ENCODE measurements around the gene NWD2. TPM values are rescaled to one million over a fixed set of nuclear protein-coding genes. Genes with fewer than 3 reads are reported as not detected.
"Not testable (repeated sequence)": the region's sequence is repeated elsewhere in the genome, so short reads cannot be mapped to it uniquely, and the experiment has no call there.

NWD2 gene
- total RNA-seq, result not detected
- not detected for polyA plus RNA-seq (2013, experiment 1 of 2)
- polyA plus RNA-seq (2013, experiment 2 of 2), result not detected
- 0 to 0.11 (median 0) reads per million in 172 experiments for total RNA-seq

- POLR2A ChIA-PET, result no interaction called here
- H3K4me1 Mint-ChIP-seq (ENCODE audit: low read depth), result no peaks in the 10 kb centered on the region
- peaks cover 68% of the 10 kb centered on the region for H3K27me3 Mint-ChIP-seq
- no peak within 1 kb of the TSS for H3K4me3 Mint-ChIP-seq
- ATAC-seq (ENCODE audit: poor library complexity), result no peak
- H3K9me3 Mint-ChIP-seq, result no peaks in the 10 kb centered on the region
- no peaks in the 10 kb centered on the region for H3K36me3 Mint-ChIP-seq (ENCODE audit: low read depth)
- peaks cover 0 to 13% of the 10 kb centered on the region in 2 experiments for H3K9me3 ChIP-seq (ENCODE audit: control insufficient read depth in 1 of 2, insufficient read depth in 1 of 2, low read length in 2 of 2)
- DNase-seq, result no peak
- no peak within 1 kb of the TSS for H3K27ac ChIP-seq (ENCODE audit: low read depth in 1 of 2, low read length in 2 of 2)
- H3K27me3 ChIP-seq (ENCODE audit: control insufficient read depth in 1 of 2, insufficient read depth in 2 of 2, low read length in 2 of 2), result peaks cover 9 to 51% of the 10 kb centered on the region in 2 experiments
- no peak within 1 kb of the TSS for H3K27ac Mint-ChIP-seq
- no peak within 1 kb of the TSS for H3K4me3 ChIP-seq (ENCODE audit: low read length)
- no peak for TF ChIP-seq CTCF (IDR thresholded peaks at IDR 0.05)
- intact Hi-C loops (cut with DNase I, micrococcal nuclease), result no loop called here
- CTCF ChIA-PET, result no interaction called here
- H3K36me3 ChIP-seq (ENCODE audit: insufficient read depth, low read length), result no peaks in the 10 kb centered on the region
- no peaks in the 10 kb centered on the region for H3K4me1 ChIP-seq (ENCODE audit: insufficient read depth, low read length)
These were observed at the start of gene NWD2 for GRCh38 chr4:37244583-37245390. TSS of gene NWD2 (plus strand) at chr4:37244743. CDS start at chr4:37245068, 325 bp downstream.

- no peaks in the 10 kb centered on the region for H3K4me1 Mint-ChIP-seq (ENCODE audit: low read depth)
- no peaks in the 10 kb centered on the region for H3K36me3 Mint-ChIP-seq (ENCODE audit: low read depth)
- peaks cover 9% of the 10 kb centered on the region for H3K9me3 Mint-ChIP-seq
- Histone ChIP-seq H3K9me3 (ENCODE audit: control insufficient read depth in 1 of 2, insufficient read depth in 1 of 2, low read length in 2 of 2) (no peaks in the 10 kb centered on the region), H3K4me3 (ENCODE audit: low read length) (no peak overlapping the region), H3K4me1 (ENCODE audit: insufficient read depth, low read length) (no peaks in the 10 kb centered on the region), H3K36me3 (ENCODE audit: insufficient read depth, low read length) (no peaks in the 10 kb centered on the region), H3K27me3 (ENCODE audit: control insufficient read depth in 1 of 2, insufficient read depth in 2 of 2, low read length in 2 of 2) (no peaks in the 10 kb centered on the region), H3K27ac (ENCODE audit: low read depth in 1 of 2, low read length in 2 of 2) (no peak overlapping the region)
- H3K4me3 Mint-ChIP-seq, result no peak overlapping the region
- no peak overlapping the region for H3K27ac Mint-ChIP-seq
- intact Hi-C loops (cut with DNase I, micrococcal nuclease), result no loop called here
- CTCF ChIA-PET, result no interaction called here
- no peak for TF ChIP-seq CTCF (IDR thresholded peaks at IDR 0.05)
- no peak for DNase-seq
- ATAC-seq (ENCODE audit: poor library complexity), result no peak
- H3K27me3 Mint-ChIP-seq, result no peaks in the 10 kb centered on the region
- POLR2A ChIA-PET, result no interaction called here
These were observed 46.6 kb upstream of the NWD2 start for GRCh38 chr4:37197899-37198298.

- POLR2A ChIA-PET; H3K27ac ChIP-seq (ENCODE audit: low read depth in 1 of 2, low read length in 2 of 2); H3K36me3 ChIP-seq (ENCODE audit: insufficient read depth, low read length); H3K27ac Mint-ChIP-seq; H3K4me1 Mint-ChIP-seq (ENCODE audit: low read depth); H3K9me3 ChIP-seq (ENCODE audit: control insufficient read depth in 1 of 2, insufficient read depth in 1 of 2, low read length in 2 of 2); H3K4me3 Mint-ChIP-seq; H3K27me3 ChIP-seq (ENCODE audit: control insufficient read depth in 1 of 2, insufficient read depth in 2 of 2, low read length in 2 of 2); H3K4me1 ChIP-seq (ENCODE audit: insufficient read depth, low read length); H3K36me3 Mint-ChIP-seq (ENCODE audit: low read depth); H3K27me3 Mint-ChIP-seq; ATAC-seq (ENCODE audit: poor library complexity); CTCF ChIA-PET; H3K4me3 ChIP-seq (ENCODE audit: low read length); DNase-seq; intact Hi-C loops (cut with DNase I, micrococcal nuclease): not testable (repeated sequence)
- peaks cover 11% of the 10 kb centered on the region for H3K9me3 Mint-ChIP-seq
These were observed 39.8 kb upstream of the NWD2 start for GRCh38 chr4:37204740-37205139.

GRCh38 chr4:37216209-37216608 is 28.3 kb upstream of the NWD2 start:
- Histone ChIP-seq H3K4me3 (ENCODE audit: low read length) (no peak overlapping the region), H3K36me3 (ENCODE audit: insufficient read depth, low read length) (no peaks in the 10 kb centered on the region), H3K9me3 (ENCODE audit: control insufficient read depth in 1 of 2, insufficient read depth in 1 of 2, low read length in 2 of 2) (no peaks in the 10 kb centered on the region), H3K27ac (ENCODE audit: low read depth in 1 of 2, low read length in 2 of 2) (no peak overlapping the region), H3K27me3 (ENCODE audit: control insufficient read depth in 1 of 2, insufficient read depth in 2 of 2, low read length in 2 of 2) (no peaks in the 10 kb centered on the region), H3K4me1 (ENCODE audit: insufficient read depth, low read length) (no peaks in the 10 kb centered on the region)
- no peak overlapping the region for H3K27ac Mint-ChIP-seq
- no peaks in the 10 kb centered on the region for H3K9me3 Mint-ChIP-seq
- H3K4me3 Mint-ChIP-seq, result no peak overlapping the region
- POLR2A ChIA-PET, result no interaction called here
- no peak for TF ChIP-seq CTCF (IDR thresholded peaks at IDR 0.05)
- ATAC-seq (ENCODE audit: poor library complexity) (no peak), DNase-seq (no peak)
- intact Hi-C loops (cut with DNase I, micrococcal nuclease), result no loop called here
- no peaks in the 10 kb centered on the region for H3K4me1 Mint-ChIP-seq (ENCODE audit: low read depth)
- H3K27me3 Mint-ChIP-seq, result peaks cover 11% of the 10 kb centered on the region
- H3K36me3 Mint-ChIP-seq (ENCODE audit: low read depth), result no peaks in the 10 kb centered on the region
- CTCF ChIA-PET, result no interaction called here

Measured in CD4-positive, alpha-beta T cell (primary cell).